Cardiac muscle cell (in vitro differentiated cells and primary cell): ENCODE data around the gene PECR. TPM values are rescaled to one million over a fixed set of nuclear protein-coding genes. Genes with fewer than 3 reads are reported as not detected.
A peak's percentile ranks its signal among the peaks of the same experiment; 100 is the strongest.
"Not testable (repeated sequence)": the region's sequence is repeated elsewhere in the genome, so short reads cannot be mapped to it uniquely, and the experiment has no call there.

Experiments
- DNase-seq, 2 donors: peaks; one replicate each; pipeline versions ENCODE4 v3.0.0 to v3.0.0-alpha.2; 2010 to 2017; ENCODE audit warnings: low read depth in 1 of 2, low spot score in 1 of 2
- H3K27ac ChIP-seq: fragments of 200-600 bp; sonication (generic); 2 replicates; pipeline ENCODE4 v1.5.1; 2016
- H3K27me3 ChIP-seq: fragments of 200-600 bp; sonication (generic); 2 replicates; pipeline ENCODE4 v1.6.0; 2016; ENCODE audit warnings: control low read depth
- H3K36me3 ChIP-seq: fragments of 200-600 bp; sonication (generic); 2 replicates; pipeline ENCODE4 v1.5.1; 2016; ENCODE audit warnings: control low read depth
- H3K4me1 ChIP-seq: fragments of 200-600 bp; sonication (generic); 2 replicates; pipeline ENCODE4 v1.8.1; 2017; ENCODE audit warnings: low read depth, mild to moderate bottlenecking, mixed run types
- H3K4me3 ChIP-seq: fragments of 200-600 bp; sonication (generic); 2 replicates; pipeline ENCODE4 v1.5.1; 2016; ENCODE audit warnings: mild to moderate bottlenecking
- H3K9me3 ChIP-seq: fragments of 200-600 bp; sonication (generic); 2 replicates; pipeline ENCODE4 v1.5.1; 2017; ENCODE audit warnings: low read depth, mild to moderate bottlenecking, control low read depth
- polyA plus RNA-seq: library from polyadenylated mRNA; unstranded; fragments of >200 nt; fragmentation: Nextera tagmentation; extraction: Ambion mirVana; gene quantifications from 2 replicates; pipeline ENCODE4 v1.2.1, GENCODE V29; 2016
- total RNA-seq: library from RNA; depleted of rRNA; stranded (reverse); fragments of >200 nt; gene quantifications from 2 replicates; pipeline ENCODE4 v1.2.3, GENCODE V29; 2016
- TF ChIP-seq, protein P1 (sequence below): IDR thresholded peaks from 2 replicates; pipeline ENCODE4 v1.5.1; 2012; ENCODE audit warnings: low read depth, mild to moderate bottlenecking, low read length

The PECR gene
- total and polyA plus RNA-seq, 2 experiments from 2014 or later, result 6.4 to 11.4 TPM

DNA sequence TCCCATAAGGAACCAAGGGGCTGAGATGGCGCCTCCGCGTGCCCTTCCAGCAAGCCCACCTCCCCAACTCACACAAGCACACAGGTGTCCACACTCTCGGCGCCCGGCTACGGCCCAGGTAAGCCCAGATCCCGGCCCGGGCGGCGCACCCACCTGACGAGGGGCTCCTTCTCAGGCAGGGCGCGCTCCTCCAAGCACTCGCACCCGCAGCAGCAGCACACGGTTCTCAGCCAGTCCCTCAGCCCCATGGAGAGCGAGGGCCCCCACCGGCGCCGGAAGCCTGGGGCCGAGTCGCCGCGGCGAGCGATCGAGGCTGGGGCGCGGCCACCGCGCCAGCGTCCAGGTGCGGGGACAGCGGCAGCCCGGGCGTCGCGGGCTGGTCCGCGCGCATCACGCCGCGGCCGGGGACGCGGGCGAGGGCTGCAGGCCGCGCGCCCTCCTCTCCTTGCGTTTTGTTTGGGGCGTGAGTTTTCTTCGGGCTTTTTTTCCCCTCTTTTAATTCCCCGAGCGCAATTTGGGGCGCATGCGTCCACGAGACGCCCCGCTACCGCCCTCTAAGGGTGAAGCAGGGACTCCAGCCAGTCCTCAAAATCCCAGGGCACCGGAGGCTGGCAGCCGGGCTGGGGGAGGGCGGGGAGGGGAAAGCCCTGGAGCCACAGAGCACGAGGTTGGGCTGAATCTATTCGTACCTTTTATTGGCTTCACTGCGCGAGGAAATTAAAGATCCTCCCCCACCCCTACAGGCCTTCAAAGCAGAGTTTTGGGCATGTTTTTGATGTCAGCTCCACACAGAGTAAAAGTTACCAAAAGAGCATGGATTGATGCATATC, 68.3 kb downstream of the PECR start, which contains the start of gene MREG:
MREG (minus strand) TSS at position 472 of the 830 bp plus-strand sequence; CDS start at position 248, 224 bp downstream.
- H3K4me1 ChIP-seq, result peaks cover 10% of the 10 kb centered on the region
- TF ChIP-seq, protein P1, sequence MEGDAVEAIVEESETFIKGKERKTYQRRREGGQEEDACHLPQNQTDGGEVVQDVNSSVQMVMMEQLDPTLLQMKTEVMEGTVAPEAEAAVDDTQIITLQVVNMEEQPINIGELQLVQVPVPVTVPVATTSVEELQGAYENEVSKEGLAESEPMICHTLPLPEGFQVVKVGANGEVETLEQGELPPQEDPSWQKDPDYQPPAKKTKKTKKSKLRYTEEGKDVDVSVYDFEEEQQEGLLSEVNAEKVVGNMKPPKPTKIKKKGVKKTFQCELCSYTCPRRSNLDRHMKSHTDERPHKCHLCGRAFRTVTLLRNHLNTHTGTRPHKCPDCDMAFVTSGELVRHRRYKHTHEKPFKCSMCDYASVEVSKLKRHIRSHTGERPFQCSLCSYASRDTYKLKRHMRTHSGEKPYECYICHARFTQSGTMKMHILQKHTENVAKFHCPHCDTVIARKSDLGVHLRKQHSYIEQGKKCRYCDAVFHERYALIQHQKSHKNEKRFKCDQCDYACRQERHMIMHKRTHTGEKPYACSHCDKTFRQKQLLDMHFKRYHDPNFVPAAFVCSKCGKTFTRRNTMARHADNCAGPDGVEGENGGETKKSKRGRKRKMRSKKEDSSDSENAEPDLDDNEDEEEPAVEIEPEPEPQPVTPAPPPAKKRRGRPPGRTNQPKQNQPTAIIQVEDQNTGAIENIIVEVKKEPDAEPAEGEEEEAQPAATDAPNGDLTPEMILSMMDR, result peak; percentile 65
- peak within 1 kb of the TSS; percentile 61 for H3K4me3 ChIP-seq
- no peaks in the 10 kb centered on the region for H3K9me3 ChIP-seq
- H3K27me3 ChIP-seq, result no peaks in the 10 kb centered on the region
- no peaks in the 10 kb centered on the region for H3K36me3 ChIP-seq
- peak; percentile 82 for DNase-seq
- H3K27ac ChIP-seq, result no peak within 1 kb of the TSS

DNA sequence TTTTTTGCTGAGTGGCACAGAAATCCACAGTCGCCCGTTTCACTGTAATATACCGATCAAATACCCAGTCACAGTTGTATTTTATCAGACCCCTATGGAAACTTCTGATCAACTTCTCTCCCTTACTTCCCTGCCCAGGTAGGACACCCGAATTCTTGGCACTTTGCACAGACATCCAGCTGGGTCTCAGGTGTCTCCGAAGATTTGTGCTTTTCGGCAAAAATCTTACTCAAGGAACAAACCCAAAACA, 68.9 kb downstream of the PECR start:
- no peaks in the 10 kb centered on the region for H3K27me3 ChIP-seq
- no peaks in the 10 kb centered on the region for H3K9me3 ChIP-seq
- peak overlapping the region; percentile 61 for H3K4me3 ChIP-seq
- H3K27ac ChIP-seq, result no peak overlapping the region
- TF ChIP-seq, protein P1, result no peak
- DNase-seq, result no peak
- peaks cover 10% of the 10 kb centered on the region for H3K4me1 ChIP-seq
- no peaks in the 10 kb centered on the region for H3K36me3 ChIP-seq

DNA sequence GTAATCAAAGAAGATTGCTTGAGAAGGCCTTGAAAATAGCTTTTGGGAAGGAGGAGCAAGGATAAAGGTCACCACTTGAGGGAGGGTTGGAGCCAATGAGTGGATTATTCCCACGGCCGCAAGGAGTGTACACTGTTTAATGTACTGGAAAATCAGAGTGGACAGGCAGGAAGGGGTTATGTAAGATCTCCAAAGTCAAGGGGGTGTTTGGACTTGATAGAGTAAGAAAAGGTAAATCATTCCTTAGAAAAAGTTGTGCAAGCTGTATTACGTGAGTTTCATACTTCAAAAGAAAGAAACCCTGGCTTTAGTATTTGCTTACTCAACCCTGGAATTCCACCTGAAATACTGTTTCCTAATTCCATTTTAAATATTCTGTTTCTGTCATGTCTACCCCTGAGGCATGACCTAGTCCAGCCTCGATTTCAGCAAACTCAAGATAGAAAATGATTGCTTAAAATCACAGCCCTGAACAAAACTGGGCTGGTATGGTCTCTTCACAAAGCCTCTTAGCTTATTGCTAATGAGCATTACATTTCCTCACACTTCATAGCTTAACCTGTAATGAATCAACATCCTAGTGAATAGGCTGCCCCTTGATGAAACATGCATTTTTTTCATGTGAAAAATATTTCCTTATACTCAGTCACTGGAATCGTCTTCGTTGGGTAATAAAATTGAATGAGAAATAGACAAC, 69.3 kb downstream of the PECR start:
- H3K4me3 ChIP-seq, result peak overlapping the region; percentile 61
- no peak overlapping the region for H3K27ac ChIP-seq
- no peaks in the 10 kb centered on the region for H3K9me3 ChIP-seq
- DNase-seq, result no peak
- TF ChIP-seq, protein P1, result peak; percentile 6
- no peaks in the 10 kb centered on the region for H3K27me3 ChIP-seq
- no peaks in the 10 kb centered on the region for H3K36me3 ChIP-seq
- peaks cover 10% of the 10 kb centered on the region for H3K4me1 ChIP-seq

- H3K27ac ChIP-seq, DNase-seq, H3K36me3 ChIP-seq, H3K4me3 ChIP-seq, H3K4me1 ChIP-seq, H3K27me3 ChIP-seq, H3K9me3 ChIP-seq: not testable (repeated sequence)
Observed at GRCh38 chr2:216009215-216009614, 72.4 kb downstream of the PECR start.

DNA sequence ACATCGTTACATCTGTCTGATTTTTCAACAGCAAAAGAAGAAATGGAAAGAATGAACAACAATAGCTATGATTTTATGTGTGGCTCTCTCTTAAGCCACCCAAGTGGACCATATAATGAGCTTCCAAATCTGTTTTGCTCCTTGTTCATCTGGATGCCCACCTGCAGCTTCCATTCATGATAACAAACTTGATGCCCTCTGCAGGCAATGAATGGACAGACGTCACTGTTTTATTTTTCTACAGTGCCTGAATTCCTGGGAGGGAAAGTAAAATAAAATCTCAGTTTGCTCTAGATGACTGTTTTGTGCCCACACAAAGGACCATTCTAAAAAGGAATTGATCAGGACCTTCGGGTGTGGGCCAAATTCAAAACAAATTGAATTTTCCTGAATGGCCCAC, 73.2 kb downstream of the PECR start:
- Histone ChIP-seq H3K4me1 (peaks cover 10% of the 10 kb centered on the region), H3K36me3 (no peaks in the 10 kb centered on the region), H3K27me3 (no peaks in the 10 kb centered on the region), H3K27ac (no peak overlapping the region), H3K4me3 (no peak overlapping the region), H3K9me3 (no peaks in the 10 kb centered on the region)
- no peak for DNase-seq
- TF ChIP-seq, protein P1, result no peak

DNA sequence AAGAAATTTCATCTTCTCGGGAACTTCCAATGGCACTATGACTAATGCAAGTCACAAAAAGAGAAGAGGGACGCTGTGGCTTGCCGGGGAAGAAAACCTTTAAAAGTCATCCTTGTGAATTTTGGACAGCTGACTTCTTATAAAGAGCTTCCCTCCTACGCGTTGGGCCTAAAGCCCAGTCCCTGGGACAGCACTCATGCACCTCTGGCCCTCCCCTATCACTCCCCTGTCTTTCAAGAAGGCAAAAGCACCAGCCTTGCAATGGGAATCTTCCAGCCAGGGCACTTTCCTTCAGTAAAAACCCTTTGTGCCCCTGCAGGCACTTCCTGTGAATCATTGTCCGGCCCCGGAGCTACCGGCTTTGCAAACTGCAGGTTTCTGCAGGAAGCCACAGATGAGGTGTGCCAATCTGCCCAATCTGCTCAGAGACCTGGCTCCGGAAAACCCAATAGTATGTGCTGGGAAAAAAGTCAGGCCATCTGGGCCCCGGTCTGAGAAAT, 75.4 kb downstream of the PECR start:
- Histone ChIP-seq H3K9me3 (no peaks in the 10 kb centered on the region), H3K27ac (no peak overlapping the region), H3K4me1 (no peaks in the 10 kb centered on the region), H3K4me3 (no peak overlapping the region), H3K27me3 (no peaks in the 10 kb centered on the region), H3K36me3 (no peaks in the 10 kb centered on the region)
- TF ChIP-seq, protein P1, result no peak
- peak in 1 of 2 donors; percentile 49 for DNase-seq
